SK-N-SH (cell line): Measurements from ENCODE around the gene ARID1B. TPM values are rescaled to one million over a fixed set of nuclear protein-coding genes. Genes with fewer than 3 reads are reported as not detected.

Experiments
- CTCF ChIA-PET: fragments of 300-600, 350-600 bp; formaldehyde crosslinking; extraction: SDS; loops from one replicate; lab custom pipeline; 2021; lab: Yijun Ruan, JAX
- POLR2A ChIA-PET: fragments of 350-600 bp; sonication (Branson Sonifier 250); formaldehyde crosslinking; extraction: SDS; loops from one replicate; lab custom pipeline; 2020; ENCODE audit warnings: antibody characterized with exemption, inconsistent platforms; lab: Yijun Ruan, JAX
- DNase-seq: peaks from one replicate; pipeline ENCODE4 v3.0.0; 2012
- H2AFZ ChIP-seq: fragments of 200-600 bp; sonication (generic); 2 replicates; pipeline ENCODE4 v1.8.1; 2016; ENCODE audit warnings: antibody characterized with exemption, mild to moderate bottlenecking, low read depth
- H3F3A ChIP-seq: fragments of 200-600 bp; sonication (generic); replicated peaks from 2 replicates; pipeline ENCODE3; 2016; ENCODE audit warnings: antibody characterized with exemption, mild to moderate bottlenecking; ENCODE audit not compliant: insufficient read depth
- H3K27ac ChIP-seq, 2 experiments: fragments of 200-500 bp in 1 of 2; fragments of 200-600 bp in 1 of 2; sonication (Bioruptor generic) in 1 of 2; sonication (generic), shearing (Covaris generic) in 1 of 2; 2 replicates each; pipeline versions ENCODE4 v1.5.1 to v1.6.1; 2014 to 2016; ENCODE audit warnings: low read depth in 2 of 2, inconsistent platforms in 1 of 2, low read length in 1 of 2, mild to moderate bottlenecking in 1 of 2, mixed read lengths in 1 of 2
- H3K27me3 ChIP-seq: fragments of 200-600 bp; sonication (generic), shearing (Covaris generic); 2 replicates; pipeline ENCODE4 v1.6.1; 2016; ENCODE audit warnings: mixed run types; ENCODE audit not compliant: insufficient read depth
- H3K36me3 ChIP-seq, 2 experiments: fragments of 200-500 bp in 1 of 2; fragments of 200-600 bp in 1 of 2; sonication (Bioruptor generic) in 1 of 2; sonication (generic) in 1 of 2; replicated peaks in 1 of 2; 2 replicates each; pipeline versions ENCODE3 to v1.5.1; 2014 to 2016; ENCODE audit warnings: low read length in 1 of 2, mild to moderate bottlenecking in 1 of 2; ENCODE audit not compliant: insufficient read depth in 2 of 2, control insufficient read depth in 1 of 2
- H3K4me1 ChIP-seq, 2 experiments: fragments of 200-500 bp in 1 of 2; fragments of 200-600 bp in 1 of 2; sonication (Bioruptor generic) in 1 of 2; sonication (generic), shearing (Covaris generic) in 1 of 2; 2 replicates each; pipeline versions ENCODE4 v1.5.1 to v1.6.1; 2014 to 2016; ENCODE audit warnings: low read depth in 1 of 2, low read length in 1 of 2, mixed run types in 1 of 2; ENCODE audit not compliant: insufficient read depth in 2 of 2, control insufficient read depth in 1 of 2
- H3K4me2 ChIP-seq: fragments of 200-600 bp; sonication (generic), shearing (Covaris generic); 2 replicates; pipeline ENCODE4 v1.6.1; 2017; ENCODE audit warnings: mixed run types
- H3K4me3 ChIP-seq, 2 experiments: fragments of 200-500 bp in 1 of 2; fragments of 200-600 bp in 1 of 2; sonication (Bioruptor generic) in 1 of 2; sonication (generic), shearing (Covaris generic) in 1 of 2; 2 replicates each; pipeline versions ENCODE4 v1.5.1 to v1.8.1; 2014 to 2016; ENCODE audit warnings: low read depth in 2 of 2, inconsistent platforms in 1 of 2, low read length in 1 of 2, mild to moderate bottlenecking in 1 of 2, mixed read lengths in 1 of 2, moderate library complexity in 1 of 2
- H3K79me2 ChIP-seq: fragments of 200-600 bp; sonication (generic); 2 replicates; pipeline ENCODE4 v1.8.1; 2017; ENCODE audit warnings: mild to moderate bottlenecking; ENCODE audit not compliant: insufficient read depth
- H3K9ac ChIP-seq: fragments of 200-600 bp; sonication (generic); 2 replicates; pipeline ENCODE4 v1.6.1; 2017; ENCODE audit warnings: mixed run types
- H3K9me2 ChIP-seq: fragments of 200-600 bp; sonication (generic); 2 replicates; pipeline ENCODE4 v1.6.1; 2017; ENCODE audit warnings: mixed run types
- H3K9me3 ChIP-seq: fragments of 200-600 bp; sonication (generic); 2 replicates; pipeline ENCODE4 v1.6.1; 2017; ENCODE audit warnings: mixed run types, mild to moderate bottlenecking, moderate library complexity
- H4K20me1 ChIP-seq: fragments of 200-600 bp; sonication (generic); 2 replicates; pipeline ENCODE4 v1.6.1; 2017; ENCODE audit warnings: mild to moderate bottlenecking, mixed run types; ENCODE audit not compliant: insufficient read depth
- EZH2phosphoT487 ChIP-seq: fragments of 200-600 bp; sonication (generic); IDR thresholded peaks from 2 replicates; pipeline ENCODE4 v1.6.1; 2017; ENCODE audit warnings: low read depth, mixed run types, mild to moderate bottlenecking, antibody characterized with exemption, moderate library complexity, borderline replicate concordance
- FOXJ3 ChIP-seq: sonication (generic); formaldehyde crosslinking; IDR thresholded peaks from 2 replicates; pipeline ENCODE4 v1.5.1; 2020; ENCODE audit warnings: mild to moderate bottlenecking, missing genetic modification reagents
- GABPA ChIP-seq: IDR thresholded peaks from 2 replicates; pipeline ENCODE4 v1.4.0; 2012; ENCODE audit warnings: low read depth, mild to moderate bottlenecking
- MXI1 ChIP-seq: IDR thresholded peaks from 2 replicates; pipeline ENCODE4 v1.6.1; 2012; ENCODE audit warnings: mild to moderate bottlenecking, low read depth, low read length, improper control_type of control experiment
- NRF1 ChIP-seq: IDR thresholded peaks from 2 replicates; pipeline ENCODE4 v1.6.1; 2012; ENCODE audit warnings: low read depth, mild to moderate bottlenecking, low read length
- POLR2AphosphoS5 ChIP-seq: IDR thresholded peaks from 2 replicates; pipeline ENCODE4 v1.6.1; 2012; ENCODE audit warnings: low read depth, low read length
- RCOR1 ChIP-seq: fragments of 150-350 bp; IDR thresholded peaks from 2 replicates; pipeline ENCODE4 v1.6.1; 2017; ENCODE audit warnings: antibody characterized with exemption, low read length
- RFX5 ChIP-seq: IDR thresholded peaks from 2 replicates; pipeline ENCODE4 v1.6.1; 2012; ENCODE audit warnings: mild to moderate bottlenecking, improper control_type of control experiment, low read length
- TAF1 ChIP-seq: IDR thresholded peaks from 2 replicates; pipeline ENCODE4 v1.6.1; 2012; ENCODE audit warnings: low read depth, mild to moderate bottlenecking, low read length, moderate library complexity, borderline replicate concordance
- TCF12 ChIP-seq: IDR thresholded peaks from 2 replicates; pipeline ENCODE4 v1.4.0; 2012
- YY1 ChIP-seq: IDR thresholded peaks from 2 replicates; pipeline ENCODE4 v1.4.0; 2012; ENCODE audit warnings: low read depth, mild to moderate bottlenecking
- WGBS: methylation state at CpG from one replicate; pipeline ENCODE4 v1.1.6; 2017; ENCODE audit warnings: low lambda C conversion rate; 5-methylcytosine and 5-hydroxymethylcytosine counted together
- polyA plus RNA-seq, 3 experiments: library from polyadenylated mRNA; depleted of rRNA; stranded (reverse); fragments of >200 nt; gene quantifications; 2 replicates each; pipeline ENCODE4 v1.2.3, GENCODE V29; 2012
- TF ChIP-seq, protein P1 (sequence below): fragments of 150-350 bp; IDR thresholded peaks from 2 replicates; pipeline ENCODE4 v1.6.1; 2016; ENCODE audit warnings: mild to moderate bottlenecking, low read depth, low read length
- TF ChIP-seq, protein P2 (sequence below): IDR thresholded peaks from 2 replicates; pipeline ENCODE4 v1.4.0; 2012; ENCODE audit warnings: low read depth, borderline replicate concordance
- TF ChIP-seq, protein P3 (sequence below): fragments of 200-600 bp; sonication (generic); IDR thresholded peaks from 2 replicates; pipeline ENCODE4 v1.6.1; 2017; ENCODE audit warnings: antibody characterized with exemption, mild to moderate bottlenecking, moderate library complexity
- TF ChIP-seq, protein P4 (sequence below): IDR thresholded peaks from 2 replicates; pipeline ENCODE4 v1.6.1; 2012; ENCODE audit warnings: mild to moderate bottlenecking, low read depth, low read length, moderate library complexity

The ARID1B gene
- polyA plus RNA-seq, 1 of the 3 experiments (the other 2 are of a cell fraction), result 13.6 TPM

DNA sequence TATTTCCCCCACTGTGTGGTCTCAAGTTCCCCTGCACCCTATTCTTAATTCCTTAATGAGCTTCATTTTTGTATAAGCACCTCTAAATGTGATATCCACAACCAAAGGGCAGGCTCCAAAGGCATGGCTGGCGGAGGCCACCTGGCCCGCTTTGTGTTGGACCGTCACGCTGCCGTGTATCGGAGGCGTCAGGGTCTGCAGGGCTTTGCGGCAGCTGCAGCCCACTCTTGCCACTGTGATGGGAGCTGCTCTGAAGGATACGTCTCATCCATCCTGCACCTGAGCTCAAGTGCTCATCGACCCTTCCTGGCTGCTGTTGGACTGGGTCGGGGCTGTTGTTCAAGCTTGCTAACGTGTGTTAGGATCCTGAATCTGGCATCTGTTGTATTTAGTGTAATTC is 177.6 kb downstream of the ARID1B start:
- H3K9me3 ChIP-seq, result no peaks in the 10 kb centered on the region
- no peak overlapping the region for H2AFZ ChIP-seq
- DNase-seq, result no peak
- no peak overlapping the region for H3K4me2 ChIP-seq
- peaks cover 24 to 35% of the 10 kb centered on the region in 2 experiments; a peak in 3 of 4 replicates for H3K4me1 ChIP-seq
- no peaks in the 10 kb centered on the region for H3K27me3 ChIP-seq
- H3K79me2 ChIP-seq, result peaks cover 97% of the 10 kb centered on the region
- H3K27ac ChIP-seq, result peak overlapping the region; percentile 88 to 90; a peak in 3 of 4 replicates
- TF ChIP-seq EZH2phosphoT487 (no peak), MXI1 (no peak), FOXJ3 (CRISPR knock-in tag) (no peak), NRF1 (no peak), TAF1 (no peak), GABPA (no peak), POLR2AphosphoS5 (no peak), YY1 (no peak)
- TF ChIP-seq, protein P1, sequence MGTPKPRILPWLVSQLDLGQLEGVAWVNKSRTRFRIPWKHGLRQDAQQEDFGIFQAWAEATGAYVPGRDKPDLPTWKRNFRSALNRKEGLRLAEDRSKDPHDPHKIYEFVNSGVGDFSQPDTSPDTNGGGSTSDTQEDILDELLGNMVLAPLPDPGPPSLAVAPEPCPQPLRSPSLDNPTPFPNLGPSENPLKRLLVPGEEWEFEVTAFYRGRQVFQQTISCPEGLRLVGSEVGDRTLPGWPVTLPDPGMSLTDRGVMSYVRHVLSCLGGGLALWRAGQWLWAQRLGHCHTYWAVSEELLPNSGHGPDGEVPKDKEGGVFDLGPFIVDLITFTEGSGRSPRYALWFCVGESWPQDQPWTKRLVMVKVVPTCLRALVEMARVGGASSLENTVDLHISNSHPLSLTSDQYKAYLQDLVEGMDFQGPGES, result no peak
- TF ChIP-seq, protein P2, sequence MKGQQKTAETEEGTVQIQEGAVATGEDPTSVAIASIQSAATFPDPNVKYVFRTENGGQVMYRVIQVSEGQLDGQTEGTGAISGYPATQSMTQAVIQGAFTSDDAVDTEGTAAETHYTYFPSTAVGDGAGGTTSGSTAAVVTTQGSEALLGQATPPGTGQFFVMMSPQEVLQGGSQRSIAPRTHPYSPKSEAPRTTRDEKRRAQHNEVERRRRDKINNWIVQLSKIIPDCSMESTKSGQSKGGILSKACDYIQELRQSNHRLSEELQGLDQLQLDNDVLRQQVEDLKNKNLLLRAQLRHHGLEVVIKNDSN, result no peak
- TF ChIP-seq, protein P3, sequence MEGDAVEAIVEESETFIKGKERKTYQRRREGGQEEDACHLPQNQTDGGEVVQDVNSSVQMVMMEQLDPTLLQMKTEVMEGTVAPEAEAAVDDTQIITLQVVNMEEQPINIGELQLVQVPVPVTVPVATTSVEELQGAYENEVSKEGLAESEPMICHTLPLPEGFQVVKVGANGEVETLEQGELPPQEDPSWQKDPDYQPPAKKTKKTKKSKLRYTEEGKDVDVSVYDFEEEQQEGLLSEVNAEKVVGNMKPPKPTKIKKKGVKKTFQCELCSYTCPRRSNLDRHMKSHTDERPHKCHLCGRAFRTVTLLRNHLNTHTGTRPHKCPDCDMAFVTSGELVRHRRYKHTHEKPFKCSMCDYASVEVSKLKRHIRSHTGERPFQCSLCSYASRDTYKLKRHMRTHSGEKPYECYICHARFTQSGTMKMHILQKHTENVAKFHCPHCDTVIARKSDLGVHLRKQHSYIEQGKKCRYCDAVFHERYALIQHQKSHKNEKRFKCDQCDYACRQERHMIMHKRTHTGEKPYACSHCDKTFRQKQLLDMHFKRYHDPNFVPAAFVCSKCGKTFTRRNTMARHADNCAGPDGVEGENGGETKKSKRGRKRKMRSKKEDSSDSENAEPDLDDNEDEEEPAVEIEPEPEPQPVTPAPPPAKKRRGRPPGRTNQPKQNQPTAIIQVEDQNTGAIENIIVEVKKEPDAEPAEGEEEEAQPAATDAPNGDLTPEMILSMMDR, result no peak
- 100% methylated on average over 5 of the region's 12 CpGs for WGBS
- no peaks in the 10 kb centered on the region for H3K36me3 ChIP-seq
- H3K9me2 ChIP-seq, result no peaks in the 10 kb centered on the region
- POLR2A ChIA-PET, result interaction anchor here (0.6 kb wide), 1 partner anchor 439 kb away, joined by 3 read pairs; no protein-coding TSS in a partner anchor
- H3K9ac ChIP-seq, result no peak overlapping the region
- CTCF ChIA-PET, result interaction anchor here (1.1 to 3.9 kb wide), 3 partner anchors 10 to 40 kb away, joined by 3 to 21 read pairs (median 3); no protein-coding TSS in a partner anchor
- peaks cover 19% of the 10 kb centered on the region for H3F3A ChIP-seq
- H4K20me1 ChIP-seq, result peaks cover 12% of the 10 kb centered on the region; the same call in 1 of the 2 replicates
- H3K4me3 ChIP-seq, result no peak overlapping the region

DNA sequence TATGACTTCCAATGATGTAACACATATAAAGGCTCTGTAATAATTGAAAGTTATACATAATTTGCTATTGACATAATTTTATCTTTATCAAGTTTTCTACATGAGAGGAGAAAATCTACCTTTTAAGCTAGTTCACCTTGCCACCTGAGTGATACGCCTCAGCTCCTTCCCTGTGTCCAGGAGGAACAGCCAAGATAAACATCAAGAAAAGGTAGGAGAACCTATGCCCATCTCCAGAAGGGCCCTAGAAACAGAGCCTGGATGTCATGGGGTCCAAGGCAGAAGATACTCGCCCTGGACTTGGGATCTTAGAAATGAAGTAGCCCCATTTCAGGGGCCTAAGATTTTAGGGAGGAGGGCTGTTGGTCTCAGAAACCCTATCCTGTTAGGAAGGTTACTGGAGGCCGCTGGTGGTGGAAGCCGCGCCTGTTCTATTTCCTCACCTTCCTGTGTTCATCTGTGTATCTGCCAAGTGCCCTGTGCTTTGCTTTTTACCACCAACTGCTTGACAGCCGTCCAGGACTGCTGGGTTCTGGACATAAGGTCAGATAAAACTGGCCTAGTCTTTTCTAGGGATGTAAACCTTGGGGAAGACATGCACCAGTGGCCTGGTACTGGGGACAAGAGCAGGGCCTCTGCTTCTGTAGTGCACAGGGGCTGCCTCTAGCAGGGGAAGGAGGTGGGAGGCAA is 178.5 kb downstream of the ARID1B start:
- peaks cover 11% of the 10 kb centered on the region for H3F3A ChIP-seq
- peaks cover 5% of the 10 kb centered on the region; the same call in 1 of the 2 replicates for H4K20me1 ChIP-seq
- no peak overlapping the region for H3K9ac ChIP-seq
- DNase-seq, result no peak
- H3K4me3 ChIP-seq, result no peak overlapping the region
- ChIA-PET POLR2A (no interaction called here), CTCF (interaction anchor here (1.1 kb wide), 1 partner anchor 9 kb away, joined by 3 read pairs; no protein-coding TSS in a partner anchor)
- H3K27ac ChIP-seq, result peak overlapping the region in 1 of 2 experiments; percentile 9; a peak in 1 of 4 replicates
- H2AFZ ChIP-seq, result no peak overlapping the region
- no peaks in the 10 kb centered on the region for H3K9me3 ChIP-seq
- no peaks in the 10 kb centered on the region for H3K36me3 ChIP-seq
- H3K9me2 ChIP-seq, result no peaks in the 10 kb centered on the region
- H3K79me2 ChIP-seq, result peaks cover 96% of the 10 kb centered on the region
- peaks cover 21 to 35% of the 10 kb centered on the region in 2 experiments; a peak in 3 of 4 replicates for H3K4me1 ChIP-seq
- H3K4me2 ChIP-seq, result no peak overlapping the region
- WGBS, result 100% methylated on average over 6 of the region's 6 CpGs
- no peaks in the 10 kb centered on the region for H3K27me3 ChIP-seq
- TF ChIP-seq, protein P3, result no peak
- no peak for TF ChIP-seq TAF1
- TF ChIP-seq POLR2AphosphoS5, result no peak
- TF ChIP-seq, protein P4, sequence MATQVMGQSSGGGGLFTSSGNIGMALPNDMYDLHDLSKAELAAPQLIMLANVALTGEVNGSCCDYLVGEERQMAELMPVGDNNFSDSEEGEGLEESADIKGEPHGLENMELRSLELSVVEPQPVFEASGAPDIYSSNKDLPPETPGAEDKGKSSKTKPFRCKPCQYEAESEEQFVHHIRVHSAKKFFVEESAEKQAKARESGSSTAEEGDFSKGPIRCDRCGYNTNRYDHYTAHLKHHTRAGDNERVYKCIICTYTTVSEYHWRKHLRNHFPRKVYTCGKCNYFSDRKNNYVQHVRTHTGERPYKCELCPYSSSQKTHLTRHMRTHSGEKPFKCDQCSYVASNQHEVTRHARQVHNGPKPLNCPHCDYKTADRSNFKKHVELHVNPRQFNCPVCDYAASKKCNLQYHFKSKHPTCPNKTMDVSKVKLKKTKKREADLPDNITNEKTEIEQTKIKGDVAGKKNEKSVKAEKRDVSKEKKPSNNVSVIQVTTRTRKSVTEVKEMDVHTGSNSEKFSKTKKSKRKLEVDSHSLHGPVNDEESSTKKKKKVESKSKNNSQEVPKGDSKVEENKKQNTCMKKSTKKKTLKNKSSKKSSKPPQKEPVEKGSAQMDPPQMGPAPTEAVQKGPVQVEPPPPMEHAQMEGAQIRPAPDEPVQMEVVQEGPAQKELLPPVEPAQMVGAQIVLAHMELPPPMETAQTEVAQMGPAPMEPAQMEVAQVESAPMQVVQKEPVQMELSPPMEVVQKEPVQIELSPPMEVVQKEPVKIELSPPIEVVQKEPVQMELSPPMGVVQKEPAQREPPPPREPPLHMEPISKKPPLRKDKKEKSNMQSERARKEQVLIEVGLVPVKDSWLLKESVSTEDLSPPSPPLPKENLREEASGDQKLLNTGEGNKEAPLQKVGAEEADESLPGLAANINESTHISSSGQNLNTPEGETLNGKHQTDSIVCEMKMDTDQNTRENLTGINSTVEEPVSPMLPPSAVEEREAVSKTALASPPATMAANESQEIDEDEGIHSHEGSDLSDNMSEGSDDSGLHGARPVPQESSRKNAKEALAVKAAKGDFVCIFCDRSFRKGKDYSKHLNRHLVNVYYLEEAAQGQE, result no peak
- no peak for TF ChIP-seq TCF12
- TF ChIP-seq RFX5, result no peak
- TF ChIP-seq RCOR1, result no peak
